ENCODE results near the gene PRTFDC1.
A peak's percentile ranks its signal among the peaks of the same experiment; 100 is the strongest.

The PRTFDC1 gene

GRCh38 chr10:24952143-24952706 is at the start of gene PRTFDC1:
Gene PRTFDC1 (minus strand): TSS chr10:24952606. CDS start chr10:24952575, 31 bp downstream.
- peak within 1 kb of the TSS; percentile 80 for H3K9ac ChIP-seq (ENCODE audit: low read depth, low read length)
- peak within 1 kb of the TSS; percentile 74 for H3K4me3 ChIP-seq (ENCODE audit: low read depth, low read length)

GRCh38 chr10:24998044-24998443 is 45.6 kb upstream of the PRTFDC1 start:
- Histone ChIP-seq H3K27me3 (ENCODE audit: control insufficient read depth, insufficient read depth, low read length) (no peaks in the 10 kb centered on the region), H3K36me3 (ENCODE audit: control insufficient read depth, insufficient read depth, low read length) (no peaks in the 10 kb centered on the region), H3K9me3 (ENCODE audit: control insufficient read depth, insufficient read depth, low read length) (no peaks in the 10 kb centered on the region), H3K4me1 (ENCODE audit: control insufficient read depth, insufficient read depth, low read length) (no peaks in the 10 kb centered on the region), H3K9ac (ENCODE audit: low read depth, low read length) (no peak overlapping the region), H3K4me3 (ENCODE audit: low read depth, low read length) (no peak overlapping the region)

More at GRCh38 chr10:24952143-24952706, at the start of gene PRTFDC1:
- Histone ChIP-seq H3K9me3 (ENCODE audit: control insufficient read depth, insufficient read depth, low read length) (no peaks in the 10 kb centered on the region), H3K36me3 (ENCODE audit: control insufficient read depth, insufficient read depth, low read length) (no peaks in the 10 kb centered on the region), H3K27me3 (ENCODE audit: control insufficient read depth, insufficient read depth, low read length) (no peaks in the 10 kb centered on the region), H3K4me1 (ENCODE audit: control insufficient read depth, insufficient read depth, low read length) (peaks cover 21% of the 10 kb centered on the region)

- Histone ChIP-seq H3K36me3 (ENCODE audit: control insufficient read depth, insufficient read depth, low read length) (no peaks in the 10 kb centered on the region), H3K9me3 (ENCODE audit: control insufficient read depth, insufficient read depth, low read length) (no peaks in the 10 kb centered on the region), H3K4me3 (ENCODE audit: low read depth, low read length) (no peak overlapping the region), H3K9ac (ENCODE audit: low read depth, low read length) (no peak overlapping the region), H3K4me1 (ENCODE audit: control insufficient read depth, insufficient read depth, low read length) (no peaks in the 10 kb centered on the region), H3K27me3 (ENCODE audit: control insufficient read depth, insufficient read depth, low read length) (no peaks in the 10 kb centered on the region)
Measured at GRCh38 chr10:24995072-24995471, 42.7 kb upstream of the PRTFDC1 start.

GRCh38 chr10:24993237-24993958 is 41.0 kb upstream of the PRTFDC1 start:
- Histone ChIP-seq H3K4me3 (ENCODE audit: low read depth, low read length) (no peak overlapping the region), H3K4me1 (ENCODE audit: control insufficient read depth, insufficient read depth, low read length) (no peaks in the 10 kb centered on the region), H3K27me3 (ENCODE audit: control insufficient read depth, insufficient read depth, low read length) (no peaks in the 10 kb centered on the region), H3K9me3 (ENCODE audit: control insufficient read depth, insufficient read depth, low read length) (no peaks in the 10 kb centered on the region), H3K9ac (ENCODE audit: low read depth, low read length) (no peak overlapping the region), H3K36me3 (ENCODE audit: control insufficient read depth, insufficient read depth, low read length) (no peaks in the 10 kb centered on the region)

GRCh38 chr10:24992512-24993133 is 40.2 kb upstream of the PRTFDC1 start:
- Histone ChIP-seq H3K4me1 (ENCODE audit: control insufficient read depth, insufficient read depth, low read length) (no peaks in the 10 kb centered on the region), H3K4me3 (ENCODE audit: low read depth, low read length) (no peak overlapping the region), H3K9me3 (ENCODE audit: control insufficient read depth, insufficient read depth, low read length) (no peaks in the 10 kb centered on the region), H3K36me3 (ENCODE audit: control insufficient read depth, insufficient read depth, low read length) (no peaks in the 10 kb centered on the region), H3K9ac (ENCODE audit: low read depth, low read length) (no peak overlapping the region), H3K27me3 (ENCODE audit: control insufficient read depth, insufficient read depth, low read length) (no peaks in the 10 kb centered on the region)

GRCh38 chr10:24991298-24991697 is 38.9 kb upstream of the PRTFDC1 start:
- H3K36me3 ChIP-seq (ENCODE audit: control insufficient read depth, insufficient read depth, low read length), result no peaks in the 10 kb centered on the region
- H3K9me3 ChIP-seq (ENCODE audit: control insufficient read depth, insufficient read depth, low read length), result no peaks in the 10 kb centered on the region

GRCh38 chr10:24989867-24990266 is 37.5 kb upstream of the PRTFDC1 start:
- Histone ChIP-seq H3K9ac (ENCODE audit: low read depth, low read length) (no peak overlapping the region), H3K9me3 (ENCODE audit: control insufficient read depth, insufficient read depth, low read length) (no peaks in the 10 kb centered on the region), H3K4me3 (ENCODE audit: low read depth, low read length) (no peak overlapping the region), H3K36me3 (ENCODE audit: control insufficient read depth, insufficient read depth, low read length) (no peaks in the 10 kb centered on the region), H3K27me3 (ENCODE audit: control insufficient read depth, insufficient read depth, low read length) (no peaks in the 10 kb centered on the region), H3K4me1 (ENCODE audit: control insufficient read depth, insufficient read depth, low read length) (no peaks in the 10 kb centered on the region)

More at GRCh38 chr10:24991298-24991697, 38.9 kb upstream of the PRTFDC1 start:
- Histone ChIP-seq H3K9ac (ENCODE audit: low read depth, low read length) (no peak overlapping the region), H3K27me3 (ENCODE audit: control insufficient read depth, insufficient read depth, low read length) (no peaks in the 10 kb centered on the region), H3K4me3 (ENCODE audit: low read depth, low read length) (no peak overlapping the region), H3K4me1 (ENCODE audit: control insufficient read depth, insufficient read depth, low read length) (no peaks in the 10 kb centered on the region)

- Histone ChIP-seq H3K9me3 (ENCODE audit: control insufficient read depth, insufficient read depth, low read length) (no peaks in the 10 kb centered on the region), H3K27me3 (ENCODE audit: control insufficient read depth, insufficient read depth, low read length) (no peaks in the 10 kb centered on the region), H3K36me3 (ENCODE audit: control insufficient read depth, insufficient read depth, low read length) (no peaks in the 10 kb centered on the region), H3K4me3 (ENCODE audit: low read depth, low read length) (no peak overlapping the region), H3K9ac (ENCODE audit: low read depth, low read length) (no peak overlapping the region), H3K4me1 (ENCODE audit: control insufficient read depth, insufficient read depth, low read length) (no peaks in the 10 kb centered on the region)
Measured at GRCh38 chr10:24988831-24989640, 36.6 kb upstream of the PRTFDC1 start.

GRCh38 chr10:24984906-24985305 is 32.5 kb upstream of the PRTFDC1 start:
- Histone ChIP-seq H3K4me1 (ENCODE audit: control insufficient read depth, insufficient read depth, low read length) (no peaks in the 10 kb centered on the region), H3K9ac (ENCODE audit: low read depth, low read length) (no peak overlapping the region), H3K4me3 (ENCODE audit: low read depth, low read length) (no peak overlapping the region), H3K27me3 (ENCODE audit: control insufficient read depth, insufficient read depth, low read length) (no peaks in the 10 kb centered on the region), H3K36me3 (ENCODE audit: control insufficient read depth, insufficient read depth, low read length) (no peaks in the 10 kb centered on the region), H3K9me3 (ENCODE audit: control insufficient read depth, insufficient read depth, low read length) (no peaks in the 10 kb centered on the region)

GRCh38 chr10:24983946-24984345 is 31.5 kb upstream of the PRTFDC1 start:
- H3K27me3 ChIP-seq (ENCODE audit: control insufficient read depth, insufficient read depth, low read length), result no peaks in the 10 kb centered on the region
- H3K9me3 ChIP-seq (ENCODE audit: control insufficient read depth, insufficient read depth, low read length), result no peaks in the 10 kb centered on the region
- H3K9ac ChIP-seq (ENCODE audit: low read depth, low read length), result no peak overlapping the region
- H3K36me3 ChIP-seq (ENCODE audit: control insufficient read depth, insufficient read depth, low read length), result no peaks in the 10 kb centered on the region
- no peak overlapping the region for H3K4me3 ChIP-seq (ENCODE audit: low read depth, low read length)
- no peaks in the 10 kb centered on the region for H3K4me1 ChIP-seq (ENCODE audit: control insufficient read depth, insufficient read depth, low read length)

- Histone ChIP-seq H3K4me1 (ENCODE audit: control insufficient read depth, insufficient read depth, low read length) (no peaks in the 10 kb centered on the region), H3K4me3 (ENCODE audit: low read depth, low read length) (no peak overlapping the region), H3K27me3 (ENCODE audit: control insufficient read depth, insufficient read depth, low read length) (no peaks in the 10 kb centered on the region)
Measured at GRCh38 chr10:24983130-24983529, 30.7 kb upstream of the PRTFDC1 start.

More at GRCh38 chr10:24983130-24983529, 30.7 kb upstream of the PRTFDC1 start:
- H3K9ac ChIP-seq (ENCODE audit: low read depth, low read length), result no peak overlapping the region
- no peaks in the 10 kb centered on the region for H3K36me3 ChIP-seq (ENCODE audit: control insufficient read depth, insufficient read depth, low read length)
- H3K9me3 ChIP-seq (ENCODE audit: control insufficient read depth, insufficient read depth, low read length), result no peaks in the 10 kb centered on the region

Data from iPS-15b (cell line).